Measurements from ENCODE around the gene LCE7A. TPM values are rescaled to one million over a fixed set of nuclear protein-coding genes. Genes with fewer than 3 reads are reported as not detected.

LCE7A gene
- total and polyA plus RNA-seq, 10 of the 15 experiments (the other 5 are each of a cell fraction or from before 2014, with no cell fraction given) = not detected

- TF ChIP-seq ZNF687 (IDR thresholded peaks at IDR 0.05) (no peak), STAT3 (IDR thresholded peaks at IDR 0.05; ENCODE audit: low read depth, low read length) (no peak), REST (IDR thresholded peaks at IDR 0.05; ENCODE audit: low read depth, low read length) (no peak), ZNF274 (IDR thresholded peaks at IDR 0.05; ENCODE audit: insufficient read depth, insufficient read length) (no peak), ZNF384 (IDR thresholded peaks at IDR 0.05; ENCODE audit: borderline replicate concordance, low read depth, low read length) (no peak), RAD51 (IDR thresholded peaks at IDR 0.05) (no peak), YBX1 (IDR thresholded peaks at IDR 0.05) (no peak), CBX5 (IDR thresholded peaks at IDR 0.05; ENCODE audit: low read depth) (no peak), PKNOX1 (IDR thresholded peaks at IDR 0.05) (no peak), TARDBP (IDR thresholded peaks at IDR 0.05; ENCODE audit: borderline replicate concordance) (no peak), RAD21 (IDR thresholded peaks at IDR 0.05; ENCODE audit: insufficient read depth, low read depth, low read length) (peak; percentile 57), TCF12 (IDR thresholded peaks at IDR 0.05; ENCODE audit: low read depth, low read length) (peak; percentile 60; the same call in 1 of the 2 replicates), BMI1 (IDR thresholded peaks at IDR 0.05; ENCODE audit: borderline replicate concordance) (no peak)
- TF ChIP-seq, protein P1, sequence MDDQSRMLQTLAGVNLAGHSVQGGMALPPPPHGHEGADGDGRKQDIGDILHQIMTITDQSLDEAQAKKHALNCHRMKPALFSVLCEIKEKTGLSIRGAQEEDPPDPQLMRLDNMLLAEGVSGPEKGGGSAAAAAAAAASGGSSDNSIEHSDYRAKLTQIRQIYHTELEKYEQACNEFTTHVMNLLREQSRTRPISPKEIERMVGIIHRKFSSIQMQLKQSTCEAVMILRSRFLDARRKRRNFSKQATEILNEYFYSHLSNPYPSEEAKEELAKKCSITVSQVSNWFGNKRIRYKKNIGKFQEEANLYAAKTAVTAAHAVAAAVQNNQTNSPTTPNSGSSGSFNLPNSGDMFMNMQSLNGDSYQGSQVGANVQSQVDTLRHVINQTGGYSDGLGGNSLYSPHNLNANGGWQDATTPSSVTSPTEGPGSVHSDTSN (IDR thresholded peaks at IDR 0.05; ENCODE audit: insufficient replicate concordance, low read depth, low read length) = no peak
- TF ChIP-seq, protein P2, sequence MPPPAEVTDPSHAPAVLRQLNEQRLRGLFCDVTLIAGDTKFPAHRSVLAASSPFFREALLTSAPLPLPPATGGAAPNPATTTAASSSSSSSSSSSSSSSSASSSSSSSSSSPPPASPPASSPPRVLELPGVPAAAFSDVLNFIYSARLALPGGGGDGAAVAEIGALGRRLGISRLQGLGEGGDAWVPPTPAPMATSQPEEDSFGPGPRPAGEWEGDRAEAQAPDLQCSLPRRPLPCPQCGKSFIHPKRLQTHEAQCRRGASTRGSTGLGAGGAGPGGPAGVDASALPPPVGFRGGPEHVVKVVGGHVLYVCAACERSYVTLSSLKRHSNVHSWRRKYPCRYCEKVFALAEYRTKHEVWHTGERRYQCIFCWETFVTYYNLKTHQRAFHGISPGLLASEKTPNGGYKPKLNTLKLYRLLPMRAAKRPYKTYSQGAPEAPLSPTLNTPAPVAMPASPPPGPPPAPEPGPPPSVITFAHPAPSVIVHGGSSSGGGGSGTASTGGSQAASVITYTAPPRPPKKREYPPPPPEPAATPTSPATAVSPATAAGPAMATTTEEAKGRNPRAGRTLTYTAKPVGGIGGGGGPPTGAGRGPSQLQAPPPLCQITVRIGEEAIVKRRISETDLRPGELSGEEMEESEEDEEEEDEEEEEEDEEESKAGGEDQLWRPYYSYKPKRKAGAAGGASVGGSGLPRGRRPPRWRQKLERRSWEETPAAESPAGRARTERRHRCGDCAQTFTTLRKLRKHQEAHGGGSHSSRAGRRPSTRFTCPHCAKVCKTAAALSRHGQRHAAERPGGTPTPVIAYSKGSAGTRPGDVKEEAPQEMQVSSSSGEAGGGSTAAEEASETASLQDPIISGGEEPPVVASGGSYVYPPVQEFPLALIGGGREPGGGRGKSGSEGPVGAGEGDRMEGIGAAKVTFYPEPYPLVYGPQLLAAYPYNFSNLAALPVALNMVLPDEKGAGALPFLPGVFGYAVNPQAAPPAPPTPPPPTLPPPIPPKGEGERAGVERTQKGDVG (CRISPR knock-in tag; IDR thresholded peaks at IDR 0.05) = no peak
- TF ChIP-seq, protein P3, sequence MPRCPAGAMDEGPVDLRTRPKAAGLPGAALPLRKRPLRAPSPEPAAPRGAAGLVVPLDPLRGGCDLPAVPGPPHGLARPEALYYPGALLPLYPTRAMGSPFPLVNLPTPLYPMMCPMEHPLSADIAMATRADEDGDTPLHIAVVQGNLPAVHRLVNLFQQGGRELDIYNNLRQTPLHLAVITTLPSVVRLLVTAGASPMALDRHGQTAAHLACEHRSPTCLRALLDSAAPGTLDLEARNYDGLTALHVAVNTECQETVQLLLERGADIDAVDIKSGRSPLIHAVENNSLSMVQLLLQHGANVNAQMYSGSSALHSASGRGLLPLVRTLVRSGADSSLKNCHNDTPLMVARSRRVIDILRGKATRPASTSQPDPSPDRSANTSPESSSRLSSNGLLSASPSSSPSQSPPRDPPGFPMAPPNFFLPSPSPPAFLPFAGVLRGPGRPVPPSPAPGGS (IDR thresholded peaks at IDR 0.05; ENCODE audit: borderline replicate concordance, insufficient read depth, low read depth, low read length, poor library complexity, severe bottlenecking) = no peak
Measured at GRCh38 chr1:152880907-152881306, 21.1 kb downstream of the LCE7A start (continued).
